Testis (tissue), 3 donors: ENCODE data around the gene CRISP2. TPM values are rescaled to one million over a fixed set of nuclear protein-coding genes. Genes with fewer than 3 reads are reported as not detected.

Experiments used
- DNase-seq: peaks from one replicate; pipeline ENCODE4 v3.0.0-alpha.2; 2019
- H3K27ac ChIP-seq, 2 donors: fragments of 200-600 bp; sonication (generic); one replicate each; pipeline ENCODE4 v1.5.1; 2019
- H3K27me3 ChIP-seq: fragments of 200-600 bp; sonication (generic); one replicate; pipeline ENCODE4 v1.5.1; 2019
- H3K36me3 ChIP-seq: fragments of 200-600 bp; sonication (generic); one replicate; pipeline ENCODE4 v1.5.1; 2017; ENCODE audit warnings: low read depth; ENCODE audit errors: missing control alignments
- H3K4me1 ChIP-seq: fragments of 200-600 bp; sonication (generic); one replicate; pipeline ENCODE4 v1.5.1; 2019
- H3K4me3 ChIP-seq, 2 donors: fragments of 200-600 bp; sonication (generic); one replicate each; pipeline ENCODE4 v1.5.1; 2017 to 2019
- H3K9me3 ChIP-seq: fragments of 200-600 bp; sonication (generic); one replicate; pipeline ENCODE4 v1.5.1; 2017
- POLR2A ChIP-seq: fragments of 450-650 bp; IDR thresholded peaks from one replicate; pipeline ENCODE4 v1.6.1; 2017; ENCODE audit warnings: antibody characterized with exemption, mild to moderate bottlenecking, moderate library complexity
- WGBS, 2 donors: methylation state at CpG; one replicate each; pipeline ENCODE4 v1.1.5; 2018; 5-methylcytosine and 5-hydroxymethylcytosine counted together
- intact Hi-C: fragments of 100-400 bp; cut with DNase I; formaldehyde crosslinking; loops from one replicate; pipeline ENCODE4 v1.15.1; 2023; ENCODE audit warnings: low total_unique reads
- polyA plus RNA-seq: library from polyadenylated mRNA; stranded (reverse); fragments of 350-450 nt; fragmentation: Illumina TruSeq; extraction: RNeasy Lipid Tissue Mini Kit (QIAGEN cat#74804); gene quantifications from one replicate; pipeline ENCODE4 v1.2.3, GENCODE V29; 2014; ENCODE audit warnings: low read depth, low replicate concordance; ENCODE audit not compliant: insufficient read depth
- total RNA-seq, 2 donors: library from RNA; depleted of rRNA; stranded (reverse); fragments of >200 nt; gene quantifications; one replicate each; pipeline ENCODE4 v1.2.3, GENCODE V29; 2016
- TF ChIP-seq, protein P1 (sequence below), 3 experiments: fragments of 450-650 bp in 2 of 3; fragments of 200-600 bp in 1 of 3; sonication (generic) in 1 of 3; IDR thresholded peaks; one replicate each; pipeline ENCODE4 v1.5.1; 2016 to 2019; ENCODE audit warnings: antibody characterized with exemption in 3 of 3, mild to moderate bottlenecking in 2 of 3, moderate library complexity in 1 of 3

Gene CRISP2
- total and polyA plus RNA-seq, 3 donors from 2014 or later, result 197 to 739 (median 709) TPM

DNA sequence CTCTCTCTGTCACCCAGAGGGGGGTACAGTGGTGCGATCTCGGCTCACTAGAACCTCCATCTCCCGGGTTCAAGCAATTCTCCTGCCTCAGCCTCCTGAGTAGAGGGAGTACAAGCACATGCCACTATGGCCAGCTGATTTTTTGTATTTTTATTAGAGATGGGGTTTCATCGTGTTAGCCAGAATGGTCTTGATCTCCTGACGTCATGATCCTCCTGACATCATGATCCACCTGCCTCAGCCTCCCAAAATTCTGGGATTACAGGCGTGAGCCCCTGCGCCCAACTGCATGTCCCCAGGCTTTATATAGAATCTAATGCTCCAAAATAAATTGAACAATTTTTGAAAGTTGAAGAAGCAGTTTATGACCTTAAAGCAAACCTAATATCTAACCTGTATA is 7.0 kb upstream of the CRISP2 start:
- DNase-seq, result no peak
- intact Hi-C loops, result no loop called here
- TF ChIP-seq, protein P1, sequence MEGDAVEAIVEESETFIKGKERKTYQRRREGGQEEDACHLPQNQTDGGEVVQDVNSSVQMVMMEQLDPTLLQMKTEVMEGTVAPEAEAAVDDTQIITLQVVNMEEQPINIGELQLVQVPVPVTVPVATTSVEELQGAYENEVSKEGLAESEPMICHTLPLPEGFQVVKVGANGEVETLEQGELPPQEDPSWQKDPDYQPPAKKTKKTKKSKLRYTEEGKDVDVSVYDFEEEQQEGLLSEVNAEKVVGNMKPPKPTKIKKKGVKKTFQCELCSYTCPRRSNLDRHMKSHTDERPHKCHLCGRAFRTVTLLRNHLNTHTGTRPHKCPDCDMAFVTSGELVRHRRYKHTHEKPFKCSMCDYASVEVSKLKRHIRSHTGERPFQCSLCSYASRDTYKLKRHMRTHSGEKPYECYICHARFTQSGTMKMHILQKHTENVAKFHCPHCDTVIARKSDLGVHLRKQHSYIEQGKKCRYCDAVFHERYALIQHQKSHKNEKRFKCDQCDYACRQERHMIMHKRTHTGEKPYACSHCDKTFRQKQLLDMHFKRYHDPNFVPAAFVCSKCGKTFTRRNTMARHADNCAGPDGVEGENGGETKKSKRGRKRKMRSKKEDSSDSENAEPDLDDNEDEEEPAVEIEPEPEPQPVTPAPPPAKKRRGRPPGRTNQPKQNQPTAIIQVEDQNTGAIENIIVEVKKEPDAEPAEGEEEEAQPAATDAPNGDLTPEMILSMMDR (IDR thresholded peaks at IDR 0.05), result no peak
- no peak for TF ChIP-seq POLR2A
- Histone ChIP-seq H3K4me1 (no peaks in the 10 kb centered on the region), H3K9me3 (no peaks in the 10 kb centered on the region), H3K36me3 (no peaks in the 10 kb centered on the region), H3K27ac (no peak overlapping the region), H3K27me3 (no peaks in the 10 kb centered on the region), H3K4me3 (no peak overlapping the region)
- WGBS, 2 donors, result 91 to 93% methylated on average over 7 of the region's 7 CpGs

DNA sequence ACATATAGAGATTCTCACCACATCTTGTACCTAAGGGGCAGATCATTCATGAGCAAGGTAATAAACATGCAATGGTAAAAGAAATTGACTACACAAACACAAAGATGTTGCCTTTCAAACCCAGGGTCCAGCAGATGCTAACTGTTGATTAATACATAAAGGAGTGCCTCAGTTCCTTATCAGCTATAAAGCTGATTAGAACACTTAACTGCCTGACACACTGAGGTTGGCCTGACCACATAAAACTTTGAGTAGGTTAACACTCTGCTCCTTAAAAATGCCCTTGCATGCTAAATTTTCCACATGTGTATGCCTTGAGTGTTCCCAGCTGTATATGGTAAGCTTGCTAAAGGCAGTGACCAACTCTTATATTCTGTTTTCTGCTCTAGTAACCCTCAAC is 14.9 kb downstream of the CRISP2 start:
- no peak overlapping the region for H3K4me3 ChIP-seq
- no peaks in the 10 kb centered on the region for H3K27me3 ChIP-seq
- no peak for DNase-seq
- intact Hi-C loops, result no loop called here
- H3K36me3 ChIP-seq, result no peaks in the 10 kb centered on the region
- no peaks in the 10 kb centered on the region for H3K9me3 ChIP-seq
- TF ChIP-seq, protein P1 (IDR thresholded peaks at IDR 0.05), result no peak
- TF ChIP-seq POLR2A, result no peak
- H3K4me1 ChIP-seq, result no peaks in the 10 kb centered on the region
- no peak overlapping the region for H3K27ac ChIP-seq

DNA sequence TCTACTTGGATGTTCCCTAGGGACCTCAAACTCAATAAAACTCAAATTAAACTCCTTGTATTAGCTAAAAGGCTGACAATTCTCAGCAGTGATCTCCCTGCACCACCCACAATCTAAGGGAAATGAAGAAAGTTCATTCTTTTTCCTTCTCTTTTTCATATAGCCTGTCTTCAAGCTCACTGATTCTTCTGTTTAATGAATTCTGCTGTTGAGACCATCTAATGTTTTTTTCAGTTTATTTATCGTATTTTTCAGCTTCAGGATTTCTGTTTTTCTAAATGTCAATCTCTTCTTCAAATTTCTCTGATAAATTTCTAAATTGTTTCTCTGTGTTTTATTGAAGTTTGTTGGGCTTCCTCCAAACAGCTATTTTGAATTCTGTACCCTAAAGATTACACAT is 19.8 kb downstream of the CRISP2 start:
- WGBS, 2 donors, result 90 to 94% methylated on average over 1 of the region's 1 CpG
- Histone ChIP-seq H3K27ac (no peak overlapping the region), H3K36me3 (no peaks in the 10 kb centered on the region), H3K4me1 (no peaks in the 10 kb centered on the region), H3K9me3 (no peaks in the 10 kb centered on the region), H3K27me3 (no peaks in the 10 kb centered on the region), H3K4me3 (no peak overlapping the region)
- intact Hi-C loops, result no loop called here
- TF ChIP-seq POLR2A, result no peak
- TF ChIP-seq, protein P1 (IDR thresholded peaks at IDR 0.05), result no peak
- no peak for DNase-seq

DNA sequence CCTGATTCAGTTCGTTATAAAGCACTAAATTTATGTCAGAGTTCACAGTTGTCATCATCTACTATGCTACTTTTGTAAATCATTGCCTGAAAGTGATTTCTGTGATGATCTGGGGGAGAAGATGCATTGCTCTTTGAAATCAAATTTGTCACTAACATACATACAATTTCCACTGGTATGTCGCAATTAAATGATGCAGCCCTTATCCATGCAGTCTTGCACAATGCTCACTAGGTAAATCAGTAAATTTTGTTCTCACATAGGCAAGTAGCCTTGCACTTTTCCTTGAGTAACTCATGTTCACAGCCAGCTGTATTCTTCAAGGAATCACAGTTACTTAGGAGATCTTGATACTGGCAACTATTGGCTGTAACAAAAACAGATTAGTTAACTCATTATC is 20.8 kb downstream of the CRISP2 start:
- Histone ChIP-seq H3K27ac (no peak overlapping the region), H3K4me1 (no peaks in the 10 kb centered on the region), H3K36me3 (no peaks in the 10 kb centered on the region), H3K4me3 (no peak overlapping the region), H3K27me3 (no peaks in the 10 kb centered on the region), H3K9me3 (no peaks in the 10 kb centered on the region)
- no peak for TF ChIP-seq POLR2A
- TF ChIP-seq, protein P1 (IDR thresholded peaks at IDR 0.05), result no peak
- no peak for DNase-seq
- intact Hi-C loops, result no loop called here
- WGBS, 2 donors, result 69 to 79% methylated on average over 2 of the region's 2 CpGs

DNA sequence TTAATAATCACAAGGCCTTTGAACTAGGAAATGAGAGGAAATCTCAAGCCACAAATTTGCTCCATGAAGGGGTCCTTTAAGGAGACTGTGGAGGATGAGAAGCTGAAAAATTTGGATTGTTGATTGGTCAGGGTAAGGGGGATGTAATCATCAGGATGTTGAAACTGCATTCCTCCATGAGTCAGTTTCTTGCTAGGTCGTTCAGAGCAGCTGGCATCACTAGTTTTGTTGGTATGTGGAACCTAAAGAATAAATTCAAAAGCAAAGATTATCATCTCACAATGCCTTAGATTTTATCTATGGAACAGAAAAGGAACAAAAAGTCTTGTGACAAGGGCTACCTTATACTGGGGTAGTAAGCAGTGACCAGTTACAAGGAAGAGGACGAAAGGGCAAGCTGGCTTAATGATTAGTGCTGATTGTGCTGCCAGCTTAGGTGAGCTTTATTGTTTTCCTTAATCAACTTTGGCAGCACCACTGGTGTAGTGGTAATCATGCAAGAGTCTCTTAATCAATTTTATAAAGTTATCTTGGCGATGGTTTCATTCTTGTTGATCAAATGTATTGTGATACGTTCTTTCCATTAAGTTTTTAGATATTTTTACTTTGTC is 36.6 kb downstream of the CRISP2 start:
- no peaks in the 10 kb centered on the region for H3K9me3 ChIP-seq
- no peak overlapping the region for H3K27ac ChIP-seq
- no peak for DNase-seq
- H3K36me3 ChIP-seq, result no peaks in the 10 kb centered on the region
- no peak overlapping the region for H3K4me3 ChIP-seq
- no peak for TF ChIP-seq POLR2A
- TF ChIP-seq, protein P1 (IDR thresholded peaks at IDR 0.05), result no peak
- no peaks in the 10 kb centered on the region for H3K4me1 ChIP-seq
- H3K27me3 ChIP-seq, result no peaks in the 10 kb centered on the region
- intact Hi-C loops, result no loop called here
- 77 to 81% methylated on average over 4 of the region's 4 CpGs for WGBS, 2 donors
